ENCODE measurements around the gene MYO15A. TPM values are rescaled to one million over a fixed set of nuclear protein-coding genes. Genes with fewer than 3 reads are reported as not detected.

The MYO15A gene
- total RNA-seq, 1 donor from 2014 or later = 3.3 TPM

- Histone ChIP-seq H3K4me3 (no peak overlapping the region), H3K27me3 (ENCODE audit: low read depth) (no peaks in the 10 kb centered on the region), H3K4me1 (no peaks in the 10 kb centered on the region), H3K9me3 (no peaks in the 10 kb centered on the region), H3K36me3 (no peaks in the 10 kb centered on the region), H3K27ac (no peak overlapping the region)
- intact Hi-C loops (cut with DNase I) = no loop called here
- no peak for ATAC-seq
- no peak for TF ChIP-seq CTCF (IDR thresholded peaks at IDR 0.05)
- DNase-seq = no peak
Measured at GRCh38 chr17:18116078-18116477, 7.5 kb downstream of the MYO15A start.

- no peaks in the 10 kb centered on the region for H3K9me3 ChIP-seq
- H3K4me3 ChIP-seq = no peak overlapping the region
- H3K27me3 ChIP-seq (ENCODE audit: low read depth) = no peaks in the 10 kb centered on the region
- H3K27ac ChIP-seq = no peak overlapping the region
- intact Hi-C loops (cut with DNase I) = no loop called here
- ATAC-seq (no peak), DNase-seq (no peak)
- no peaks in the 10 kb centered on the region for H3K36me3 ChIP-seq
- no peaks in the 10 kb centered on the region for H3K4me1 ChIP-seq
- no peak for TF ChIP-seq CTCF (IDR thresholded peaks at IDR 0.05)
Measured at GRCh38 chr17:18117533-18117932, 9.0 kb downstream of the MYO15A start.

- TF ChIP-seq CTCF (IDR thresholded peaks at IDR 0.05) = no peak
- no peak for DNase-seq
- Histone ChIP-seq H3K36me3 (no peaks in the 10 kb centered on the region), H3K27me3 (ENCODE audit: low read depth) (no peaks in the 10 kb centered on the region), H3K4me1 (no peaks in the 10 kb centered on the region), H3K4me3 (no peak overlapping the region), H3K27ac (no peak overlapping the region), H3K9me3 (no peaks in the 10 kb centered on the region)
- no peak for ATAC-seq
- intact Hi-C loops (cut with DNase I) = no loop called here
Measured at GRCh38 chr17:18117982-18118975, 9.7 kb downstream of the MYO15A start.

GRCh38 chr17:18119166-18119745, 10.7 kb downstream of the MYO15A start:
- no peak for TF ChIP-seq CTCF (IDR thresholded peaks at IDR 0.05)
- Histone ChIP-seq H3K4me3 (no peak overlapping the region), H3K4me1 (no peaks in the 10 kb centered on the region), H3K9me3 (no peaks in the 10 kb centered on the region), H3K36me3 (no peaks in the 10 kb centered on the region), H3K27ac (no peak overlapping the region), H3K27me3 (ENCODE audit: low read depth) (no peaks in the 10 kb centered on the region)
- no peak for DNase-seq
- ATAC-seq = no peak
- intact Hi-C loops (cut with DNase I) = no loop called here

- H3K36me3 ChIP-seq = no peaks in the 10 kb centered on the region
- no peaks in the 10 kb centered on the region for H3K27me3 ChIP-seq (ENCODE audit: low read depth)
- H3K9me3 ChIP-seq = no peaks in the 10 kb centered on the region
- no peak overlapping the region for H3K27ac ChIP-seq
- ATAC-seq (no peak), DNase-seq (no peak)
- intact Hi-C loops (cut with DNase I) = no loop called here
- TF ChIP-seq CTCF (IDR thresholded peaks at IDR 0.05) = no peak
- H3K4me3 ChIP-seq = no peak overlapping the region
- no peaks in the 10 kb centered on the region for H3K4me1 ChIP-seq
Measured at GRCh38 chr17:18119938-18120337, 11.4 kb downstream of the MYO15A start.

All from lower lobe of right lung (tissue), 2 donors.